Trophoblast cell (in vitro differentiated cells and primary cell): ENCODE results near the gene LKAAEAR1.

Source experiments
- DNase-seq, 2 donors: peaks; one replicate each; pipeline ENCODE4 v3.0.0-alpha.2; 2016
- H2AFZ ChIP-seq: 2 replicates; pipeline ENCODE4 v1.6.1; 2013; ENCODE audit warnings: low read length, moderate library complexity, mild to moderate bottlenecking; ENCODE audit not compliant: insufficient read depth, poor library complexity
- H2AK5ac ChIP-seq: 2 replicates; pipeline ENCODE4 v1.6.1; 2013; ENCODE audit warnings: mild to moderate bottlenecking, low read length
- H2BK120ac ChIP-seq: 2 replicates; pipeline ENCODE4 v1.6.1; 2013; ENCODE audit warnings: low read length, mild to moderate bottlenecking, moderate library complexity; ENCODE audit not compliant: insufficient read depth, poor library complexity
- H2BK12ac ChIP-seq: 2 replicates; pipeline ENCODE4 v1.6.1; 2013; ENCODE audit warnings: mild to moderate bottlenecking, low read length, moderate library complexity
- H2BK5ac ChIP-seq: 2 replicates; pipeline ENCODE4 v1.6.1; 2013; ENCODE audit warnings: low read length, low read depth, moderate library complexity, mild to moderate bottlenecking; ENCODE audit not compliant: poor library complexity
- H3K14ac ChIP-seq: 2 replicates; pipeline ENCODE4 v1.6.1; 2013; ENCODE audit warnings: mild to moderate bottlenecking, low read length
- H3K18ac ChIP-seq: 2 replicates; pipeline ENCODE4 v1.6.1; 2013; ENCODE audit warnings: mild to moderate bottlenecking, low read length
- H3K23ac ChIP-seq: 2 replicates; pipeline ENCODE4 v1.6.1; 2013; ENCODE audit warnings: low read length
- H3K27ac ChIP-seq: 2 replicates; pipeline ENCODE4 v1.5.1; 2013; ENCODE audit warnings: low read depth, mild to moderate bottlenecking, inconsistent platforms, low read length, moderate library complexity
- H3K27me3 ChIP-seq: 2 replicates; pipeline ENCODE4 v1.6.1; 2013; ENCODE audit warnings: inconsistent platforms, mild to moderate bottlenecking, low read length, moderate library complexity; ENCODE audit not compliant: insufficient read depth
- H3K36me3 ChIP-seq, 2 experiments: 1 replicate in 1 of 2; 2 replicates in 1 of 2; pipeline ENCODE4 v1.6.1; 2013; ENCODE audit warnings: low read length in 2 of 2, mild to moderate bottlenecking in 2 of 2, moderate library complexity in 1 of 2; ENCODE audit not compliant: insufficient read depth in 2 of 2, control insufficient read depth in 1 of 2
- H3K4ac ChIP-seq: 2 replicates; pipeline ENCODE4 v1.6.1; 2013; ENCODE audit warnings: low read depth, mild to moderate bottlenecking, low read length, moderate library complexity
- H3K4me1 ChIP-seq, 2 experiments: 1 replicate in 1 of 2; 2 replicates in 1 of 2; pipeline ENCODE4 v1.6.1; 2013; ENCODE audit warnings: low read length in 2 of 2, mild to moderate bottlenecking in 2 of 2, moderate library complexity in 1 of 2; ENCODE audit not compliant: insufficient read depth in 2 of 2, control insufficient read depth in 1 of 2
- H3K4me2 ChIP-seq: 2 replicates; pipeline ENCODE4 v1.6.1; 2013; ENCODE audit warnings: inconsistent platforms, mild to moderate bottlenecking, low read length, moderate library complexity
- H3K4me3 ChIP-seq: 2 replicates; pipeline ENCODE4 v1.5.1; 2013; ENCODE audit warnings: mild to moderate bottlenecking, low read depth, low read length, inconsistent platforms
- H3K79me1 ChIP-seq: one replicate; pipeline ENCODE4 v1.6.1; 2013; ENCODE audit warnings: low read length
- H3K79me2 ChIP-seq: 2 replicates; pipeline ENCODE4 v1.6.1; 2013; ENCODE audit warnings: low read length, mild to moderate bottlenecking; ENCODE audit not compliant: control insufficient read depth, insufficient read depth, poor library complexity
- H3K9ac ChIP-seq: 2 replicates; pipeline ENCODE4 v1.6.1; 2013; ENCODE audit warnings: mild to moderate bottlenecking, low read length
- H3K9me3 ChIP-seq: 2 replicates; pipeline ENCODE4 v1.6.1; 2013; ENCODE audit warnings: low read depth, mild to moderate bottlenecking, control low read depth, inconsistent platforms, low read length; ENCODE audit not compliant: insufficient read depth
- H4K12ac ChIP-seq: 2 replicates; pipeline ENCODE4 v1.6.1; 2013; ENCODE audit warnings: low read depth, mild to moderate bottlenecking, low read length, moderate library complexity
- H4K8ac ChIP-seq: 2 replicates; pipeline ENCODE4 v1.6.1; 2013; ENCODE audit warnings: low read depth, mild to moderate bottlenecking, low read length, moderate library complexity
- H4K91ac ChIP-seq: one replicate; pipeline ENCODE4 v1.6.1; 2013; ENCODE audit warnings: low read depth, mild to moderate bottlenecking, low read length, moderate library complexity
- WGBS: extraction: QIAGEN DNeasy Blood & Tissue Kit; methylation state at CpG from one replicate; pipeline ENCODE4 v1.1.7; 2013; ENCODE audit warnings: missing lambda C conversion rate; ENCODE audit not compliant: insufficient read length, insufficient coverage; ENCODE audit errors: extremely low coverage; 5-methylcytosine and 5-hydroxymethylcytosine counted together

LKAAEAR1 gene

GRCh38 chr20:64077541-64077875, 6.7 kb downstream of the LKAAEAR1 start:
- H4K12ac ChIP-seq, result no peak overlapping the region
- H3K4me3 ChIP-seq, result no peak overlapping the region
- no peak overlapping the region for H3K14ac ChIP-seq
- H3K18ac ChIP-seq, result no peak overlapping the region
- no peak overlapping the region for H2BK12ac ChIP-seq
- no peak overlapping the region for H3K9ac ChIP-seq
- peaks cover 10% of the 10 kb centered on the region for H3K79me2 ChIP-seq
- WGBS, result no CpG with 5 or more reads among the region's 7 CpGs
- peaks cover 11% of the 10 kb centered on the region for H3K79me1 ChIP-seq
- H2BK5ac ChIP-seq, result no peak overlapping the region
- no peak overlapping the region for H3K27ac ChIP-seq
- no peak overlapping the region for H3K4ac ChIP-seq
- no peak overlapping the region for H2BK120ac ChIP-seq
- H3K4me2 ChIP-seq, result no peak overlapping the region
- H4K8ac ChIP-seq, result no peak overlapping the region
- peaks cover 4 to 16% of the 10 kb centered on the region in 2 experiments for H3K4me1 ChIP-seq
- H3K9me3 ChIP-seq, result no peaks in the 10 kb centered on the region
- H3K23ac ChIP-seq, result no peak overlapping the region
- peaks cover 4% of the 10 kb centered on the region for H3K27me3 ChIP-seq
- no peak overlapping the region for H2AFZ ChIP-seq
- no peak for DNase-seq
- peaks cover 17 to 22% of the 10 kb centered on the region in 2 experiments for H3K36me3 ChIP-seq
- no peak overlapping the region for H4K91ac ChIP-seq
- no peak overlapping the region for H2AK5ac ChIP-seq

DNA sequence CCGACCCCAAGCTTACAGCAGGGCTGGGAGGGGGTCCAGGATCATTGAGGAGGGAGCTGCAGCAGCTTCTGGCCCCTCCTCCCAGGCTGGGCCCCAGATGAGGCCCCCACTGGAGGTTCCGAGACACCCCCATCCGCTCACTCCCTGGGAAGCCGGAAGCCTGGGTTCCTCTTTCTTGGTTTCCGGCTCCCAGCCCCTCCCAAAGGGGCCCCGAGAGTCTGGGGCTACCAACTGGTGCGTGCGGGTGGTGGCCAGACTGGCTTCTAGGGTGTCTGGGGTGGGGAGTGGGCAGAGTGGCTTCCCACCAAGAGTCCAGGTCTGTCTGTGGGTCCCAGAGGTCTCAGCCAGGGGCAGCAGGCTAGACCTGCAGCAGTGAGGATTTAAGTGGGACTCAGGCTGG, 7.1 kb downstream of the LKAAEAR1 start:
- Histone ChIP-seq H3K14ac (no peak overlapping the region), H2BK12ac (no peak overlapping the region), H4K12ac (no peak overlapping the region), H3K4me2 (no peak overlapping the region), H3K4ac (no peak overlapping the region), H3K36me3 (peaks cover 21 to 26% of the 10 kb centered on the region in 2 experiments), H3K4me3 (no peak overlapping the region), H3K79me2 (peaks cover 10% of the 10 kb centered on the region), H3K9me3 (no peaks in the 10 kb centered on the region), H3K27me3 (peaks cover 4% of the 10 kb centered on the region), H4K91ac (no peak overlapping the region), H3K4me1 (peaks cover 4 to 12% of the 10 kb centered on the region in 2 experiments), H3K79me1 (peaks cover 11% of the 10 kb centered on the region), H4K8ac (no peak overlapping the region), H3K23ac (no peak overlapping the region), H3K18ac (no peak overlapping the region), H2BK5ac (no peak overlapping the region), H2AFZ (no peak overlapping the region), H3K9ac (no peak overlapping the region), H2AK5ac (no peak overlapping the region), H2BK120ac (no peak overlapping the region), H3K27ac (no peak overlapping the region)
- DNase-seq, result no peak
- WGBS, result no CpG with 5 or more reads among the region's 8 CpGs

DNA sequence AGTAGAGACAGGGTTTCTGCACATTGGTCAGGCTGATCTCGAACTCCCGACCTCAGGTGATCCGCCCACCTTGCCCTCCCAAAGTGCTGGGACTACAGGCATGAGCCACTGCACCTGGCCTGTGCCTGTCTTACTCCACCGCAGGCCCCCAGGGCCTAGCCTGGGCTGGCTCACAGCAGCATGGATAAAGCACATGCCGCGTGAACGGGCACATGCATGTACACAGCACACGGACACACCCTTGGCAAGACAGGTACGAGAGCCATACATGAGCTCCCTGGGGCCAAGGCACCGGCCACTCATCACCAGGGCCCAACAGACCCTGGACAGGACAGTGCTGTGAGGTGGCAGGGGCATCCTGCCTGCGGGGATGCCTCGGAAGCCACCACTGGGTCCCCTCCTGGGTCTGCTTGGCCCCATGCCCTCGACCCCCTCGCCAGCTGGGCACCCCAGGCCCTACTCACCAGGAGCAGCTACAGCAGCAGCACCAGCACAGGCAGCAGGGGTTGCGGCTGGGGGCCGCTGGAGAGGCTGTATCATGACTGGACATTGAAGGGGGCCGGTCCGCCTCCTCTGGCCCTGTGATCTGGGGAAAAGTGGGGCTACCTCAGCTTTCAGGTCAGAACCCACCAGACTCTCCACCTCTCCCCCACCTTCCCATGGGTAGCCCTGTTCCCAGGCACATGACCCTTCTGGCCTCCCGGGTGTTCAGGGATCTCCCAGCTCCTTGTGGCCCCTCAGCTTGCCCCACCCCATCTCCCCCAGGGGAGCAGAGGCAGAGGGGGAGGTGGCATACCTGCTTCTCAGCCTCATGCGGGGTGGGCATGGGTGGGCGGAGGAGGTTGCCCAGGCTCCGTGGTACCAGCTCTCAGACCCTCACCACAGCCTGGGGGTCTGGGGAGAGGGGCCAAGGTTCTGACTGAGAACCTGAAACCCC, 7.9 kb downstream of the LKAAEAR1 start:
- Histone ChIP-seq H4K91ac (no peak overlapping the region), H2BK12ac (no peak overlapping the region), H3K9me3 (no peaks in the 10 kb centered on the region), H4K12ac (no peak overlapping the region), H3K14ac (no peak overlapping the region), H3K79me2 (peaks cover 10% of the 10 kb centered on the region), H3K23ac (no peak overlapping the region), H3K4me1 (peaks cover 4 to 8% of the 10 kb centered on the region in 2 experiments), H3K27me3 (no peaks in the 10 kb centered on the region), H3K4ac (no peak overlapping the region), H3K9ac (no peak overlapping the region), H3K27ac (no peak overlapping the region), H4K8ac (no peak overlapping the region), H3K79me1 (peaks cover 11% of the 10 kb centered on the region), H2BK5ac (no peak overlapping the region), H3K36me3 (peaks cover 21 to 32% of the 10 kb centered on the region in 2 experiments), H3K4me3 (no peak overlapping the region), H3K4me2 (no peak overlapping the region), H3K18ac (no peak overlapping the region), H2BK120ac (no peak overlapping the region), H2AFZ (no peak overlapping the region), H2AK5ac (no peak overlapping the region)
- no peak for DNase-seq
- no CpG with 5 or more reads among the region's 22 CpGs for WGBS

DNA sequence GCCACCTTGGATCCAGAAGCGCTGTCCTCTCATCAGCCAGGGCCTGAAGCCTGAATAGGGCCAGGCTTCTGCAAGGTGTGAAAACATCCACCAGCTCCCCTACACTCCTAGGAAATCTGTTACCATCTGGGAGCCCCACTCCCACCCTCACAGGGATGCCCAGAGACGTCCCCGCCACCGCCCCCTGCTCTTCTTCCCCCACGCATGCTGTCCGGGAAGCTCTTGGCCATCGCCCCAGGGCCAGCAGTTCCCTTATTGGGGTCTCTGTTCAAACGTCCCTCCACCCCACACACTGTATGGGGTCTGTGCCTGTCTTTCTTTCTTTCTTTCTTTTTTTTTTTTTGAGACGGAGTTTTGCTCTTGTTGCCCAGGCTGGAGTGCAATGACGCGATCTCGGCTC, 8.6 kb downstream of the LKAAEAR1 start:
- Histone ChIP-seq H3K4me1 (peaks cover 4 to 8% of the 10 kb centered on the region in 2 experiments), H3K4me2 (no peak overlapping the region), H2BK12ac (no peak overlapping the region), H3K4ac (no peak overlapping the region), H3K18ac (no peak overlapping the region), H3K79me2 (peaks cover 10% of the 10 kb centered on the region), H3K27ac (no peak overlapping the region), H2AK5ac (no peak overlapping the region), H3K9me3 (no peaks in the 10 kb centered on the region), H2BK5ac (no peak overlapping the region), H2BK120ac (no peak overlapping the region), H3K9ac (no peak overlapping the region), H3K27me3 (no peaks in the 10 kb centered on the region), H3K14ac (no peak overlapping the region), H3K79me1 (peaks cover 11% of the 10 kb centered on the region), H4K91ac (no peak overlapping the region), H4K12ac (no peak overlapping the region), H3K4me3 (no peak overlapping the region), H3K36me3 (peaks cover 21 to 32% of the 10 kb centered on the region in 2 experiments), H2AFZ (no peak overlapping the region), H3K23ac (no peak overlapping the region), H4K8ac (no peak overlapping the region)
- WGBS, result no CpG with 5 or more reads among the region's 12 CpGs
- DNase-seq, result no peak
